Measurements from ENCODE around the gene NRG3. TPM values are rescaled to one million over a fixed set of nuclear protein-coding genes. Genes with fewer than 3 reads are reported as not detected.

The NRG3 gene
- total and polyA plus RNA-seq, 2 donors (not counting 1 experiment from before 2014, with no cell fraction given) = 0.06 TPM; not detected in 1

GRCh38 chr10:82496114-82496513, 621.1 kb downstream of the NRG3 start:
- Mint-ChIP-seq H3K9me3 (ENCODE audit: insufficient read depth) (peaks cover 4% of the 10 kb centered on the region), H3K4me3 (no peak overlapping the region), H3K27me3 (no peaks in the 10 kb centered on the region), H3K4me1 (no peaks in the 10 kb centered on the region), H3K27ac (no peak overlapping the region)
- H3K36me3 ChIP-seq (replicated peaks in 1 of 2; ENCODE audit: control extremely low read depth in 1 of 2, control insufficient read depth in 1 of 2, extremely low read depth in 1 of 2, insufficient read depth in 2 of 2, low read length in 1 of 2) = no peaks in the 10 kb centered on the region
- H3K4me3 ChIP-seq (ENCODE audit: control extremely low read depth in 1 of 5, extremely low read depth in 1 of 5, insufficient read depth in 1 of 5, low read depth in 2 of 5, low read length in 4 of 5) = no peak overlapping the region
- DNase-seq = no peak
- no peak for ATAC-seq (ENCODE audit: low read depth)
- H3K9ac ChIP-seq (ENCODE audit: low read length) = no peak overlapping the region
- no peak overlapping the region for H3K4me2 ChIP-seq (replicated peaks; ENCODE audit: low read depth, low read length, poor library complexity, severe bottlenecking)
- no CpG with 5 or more reads among the region's 1 CpG for WGBS (ENCODE audit: insufficient coverage)
- H4K20me1 ChIP-seq (ENCODE audit: control insufficient read depth, insufficient read depth, low read length, poor library complexity, severe bottlenecking) = no peaks in the 10 kb centered on the region
- intact Hi-C loops (cut with micrococcal nuclease) = no loop called here
- no peak overlapping the region for H2AFZ ChIP-seq (ENCODE audit: insufficient read depth, low read depth, low read length, poor library complexity, severe bottlenecking)
- POLR2A ChIA-PET = no interaction called here
- no peaks in the 10 kb centered on the region for H3K9me3 ChIP-seq (ENCODE audit: control extremely low read depth in 1 of 3, control insufficient read depth in 2 of 3, insufficient read depth in 1 of 3, low read length in 2 of 3)
- H3K79me2 ChIP-seq (ENCODE audit: control insufficient read depth, insufficient read depth, low read length) = no peaks in the 10 kb centered on the region
- CTCF ChIA-PET = no interaction called here
- H3K4me1 ChIP-seq (ENCODE audit: control insufficient read depth in 2 of 2, insufficient read depth in 2 of 2, low read length in 2 of 2) = no peaks in the 10 kb centered on the region
- H3K27ac ChIP-seq (ENCODE audit: low read length in 2 of 2) = no peak overlapping the region
- H3K27me3 ChIP-seq (replicated peaks in 1 of 4; ENCODE audit: control extremely low read depth in 1 of 4, control insufficient read depth in 3 of 4, insufficient read depth in 4 of 4, low read length in 3 of 4) = no peaks in the 10 kb centered on the region
- TF ChIP-seq CTCF (IDR thresholded peaks at IDR 0.05) (no peak), EZH2 (IDR thresholded peaks at IDR 0.05; ENCODE audit: borderline replicate concordance, insufficient read depth, low read depth, low read length, poor library complexity, severe bottlenecking) (no peak)

GRCh38 chr10:82497439-82497838, 622.4 kb downstream of the NRG3 start:
- Histone ChIP-seq H3K27ac (ENCODE audit: low read length in 2 of 2) (no peak overlapping the region), H3K4me1 (ENCODE audit: control insufficient read depth in 2 of 2, insufficient read depth in 2 of 2, low read length in 2 of 2) (no peaks in the 10 kb centered on the region), H3K27me3 (replicated peaks in 1 of 4; ENCODE audit: control extremely low read depth in 1 of 4, control insufficient read depth in 3 of 4, insufficient read depth in 4 of 4, low read length in 3 of 4) (no peaks in the 10 kb centered on the region), H3K4me3 (ENCODE audit: control extremely low read depth in 1 of 5, extremely low read depth in 1 of 5, insufficient read depth in 1 of 5, low read depth in 2 of 5, low read length in 4 of 5) (no peak overlapping the region), H4K20me1 (ENCODE audit: control insufficient read depth, insufficient read depth, low read length, poor library complexity, severe bottlenecking) (no peaks in the 10 kb centered on the region), H2AFZ (ENCODE audit: insufficient read depth, low read depth, low read length, poor library complexity, severe bottlenecking) (no peak overlapping the region), H3K9me3 (ENCODE audit: control extremely low read depth in 1 of 3, control insufficient read depth in 2 of 3, insufficient read depth in 1 of 3, low read length in 2 of 3) (no peaks in the 10 kb centered on the region), H3K9ac (ENCODE audit: low read length) (no peak overlapping the region), H3K79me2 (ENCODE audit: control insufficient read depth, insufficient read depth, low read length) (no peaks in the 10 kb centered on the region), H3K36me3 (replicated peaks in 1 of 2; ENCODE audit: control extremely low read depth in 1 of 2, control insufficient read depth in 1 of 2, extremely low read depth in 1 of 2, insufficient read depth in 2 of 2, low read length in 1 of 2) (no peaks in the 10 kb centered on the region), H3K4me2 (replicated peaks; ENCODE audit: low read depth, low read length, poor library complexity, severe bottlenecking) (no peak overlapping the region)
- Mint-ChIP-seq H3K4me3 (no peak overlapping the region), H3K27ac (no peak overlapping the region), H3K9me3 (ENCODE audit: insufficient read depth) (peaks cover 2% of the 10 kb centered on the region), H3K4me1 (no peaks in the 10 kb centered on the region), H3K27me3 (no peaks in the 10 kb centered on the region)
- no peak for TF ChIP-seq EZH2 (IDR thresholded peaks at IDR 0.05; ENCODE audit: borderline replicate concordance, insufficient read depth, low read depth, low read length, poor library complexity, severe bottlenecking)
- no peak for TF ChIP-seq CTCF (IDR thresholded peaks at IDR 0.05)
- ATAC-seq (ENCODE audit: low read depth) (no peak), DNase-seq (no peak)
- WGBS (ENCODE audit: insufficient coverage) = no CpG with 5 or more reads among the region's 2 CpGs
- CTCF ChIA-PET = no interaction called here
- POLR2A ChIA-PET = no interaction called here
- intact Hi-C loops (cut with micrococcal nuclease) = no loop called here
